HEK293 (cell line): ENCODE measurements around the gene CTTN.
"Not testable (repeated sequence)": the region's sequence is repeated elsewhere in the genome, so short reads cannot be mapped to it uniquely, and the experiment has no call there.

ENCODE experiments used
- CTCF ChIA-PET: fragments of 350-600 bp; formaldehyde crosslinking; extraction: SDS; loops from one replicate; lab custom pipeline; 2021; ENCODE audit warnings: antibody characterized with exemption; lab: Yijun Ruan, JAX
- POLR2A ChIA-PET: fragments of 300-600 bp; formaldehyde crosslinking; extraction: SDS; loops from one replicate; lab custom pipeline; 2020; ENCODE audit warnings: antibody characterized with exemption, inconsistent platforms; lab: Yijun Ruan, JAX
- H3K27ac ChIP-seq: fragments of 200-500 bp; sonication (Bioruptor generic); 2 replicates; pipeline ENCODE4 v1.5.1; 2014; ENCODE audit warnings: low read depth, low read length, control low read depth, inconsistent platforms; ENCODE audit errors: extremely low read depth
- H3K36me3 ChIP-seq, 2 experiments: fragments of 200-500 bp in 1 of 2; sonication (Bioruptor generic) in 1 of 2; 1 replicate in 1 of 2; 2 replicates in 1 of 2; pipeline ENCODE4 v1.5.1; 2014 to 2017; ENCODE audit warnings: inconsistent platforms in 2 of 2, low read length in 2 of 2; ENCODE audit not compliant: control insufficient read depth in 2 of 2, insufficient read depth in 1 of 2
- H3K4me1 ChIP-seq: fragments of 200-500 bp; sonication (Bioruptor generic); 2 replicates; pipeline ENCODE4 v1.5.1; 2014; ENCODE audit warnings: mild to moderate bottlenecking, low read length, inconsistent platforms; ENCODE audit not compliant: control insufficient read depth, insufficient read depth
- H3K4me3 ChIP-seq: 2 replicates; pipeline ENCODE4 v1.5.1; 2011; ENCODE audit warnings: low read depth, mild to moderate bottlenecking, control low read depth, low read length, moderate library complexity
- H3K9me3 ChIP-seq: fragments of 200-500 bp; sonication (Bioruptor generic); 2 replicates; pipeline ENCODE4 v1.5.1; 2014; ENCODE audit warnings: low read depth, low read length, inconsistent platforms; ENCODE audit not compliant: control insufficient read depth, insufficient read depth
- BCL11A ChIP-seq: fragments of 450-650 bp; formaldehyde crosslinking; IDR thresholded peaks from 2 replicates; pipeline ENCODE4 v1.5.1; 2016; ENCODE audit warnings: low read depth, missing biosample characterization, missing genetic modification characterization
- EGR2 ChIP-seq: fragments of 450-650 bp; formaldehyde crosslinking; IDR thresholded peaks from 2 replicates; pipeline ENCODE4 v1.5.1; 2016; ENCODE audit warnings: low read depth, missing biosample characterization, missing genetic modification characterization
- HOXC10 ChIP-seq: sonication (generic); formaldehyde crosslinking; IDR thresholded peaks from 2 replicates; pipeline ENCODE4 v1.8.1; 2023; ENCODE audit warnings: mild to moderate bottlenecking, missing genetic modification reagents
- KLF9 ChIP-seq: fragments of 450-650 bp; formaldehyde crosslinking; IDR thresholded peaks from 2 replicates; pipeline ENCODE4 v1.5.1; 2016; ENCODE audit warnings: missing biosample characterization, missing genetic modification characterization, low read depth
- MEIS1 ChIP-seq: sonication (generic); formaldehyde crosslinking; IDR thresholded peaks from 2 replicates; pipeline ENCODE4 v1.8.1; 2022; ENCODE audit warnings: missing genetic modification reagents, mild to moderate bottlenecking, borderline replicate concordance
- SALL2 ChIP-seq: fragments of 450-650 bp; formaldehyde crosslinking; IDR thresholded peaks from 2 replicates; pipeline ENCODE4 v1.5.0; 2017; ENCODE audit warnings: missing biosample characterization, mild to moderate bottlenecking, missing genetic modification characterization, borderline replicate concordance
- SCRT1 ChIP-seq: fragments of 450-650 bp; formaldehyde crosslinking; IDR thresholded peaks from 2 replicates; pipeline ENCODE4 v1.5.1; 2016; ENCODE audit warnings: missing biosample characterization, missing genetic modification characterization, borderline replicate concordance
- ZIC2 ChIP-seq: fragments of 450-650 bp; formaldehyde crosslinking; IDR thresholded peaks from 2 replicates; pipeline ENCODE4 v1.5.1; 2016; ENCODE audit warnings: missing biosample characterization, missing genetic modification characterization
- ZNF221 ChIP-seq: fragments of 450-650 bp; formaldehyde crosslinking; IDR thresholded peaks from 2 replicates; pipeline ENCODE4 v1.5.1; 2017; ENCODE audit warnings: missing biosample characterization, missing genetic modification characterization, borderline replicate concordance
- ZNF223 ChIP-seq: fragments of 450-650 bp; formaldehyde crosslinking; IDR thresholded peaks from 2 replicates; pipeline ENCODE4 v1.5.1; 2016; ENCODE audit warnings: missing biosample characterization, missing genetic modification characterization
- ZNF350 ChIP-seq: fragments of 450-650 bp; formaldehyde crosslinking; IDR thresholded peaks from 2 replicates; pipeline ENCODE4 v1.5.0; 2017; ENCODE audit warnings: missing biosample characterization, mild to moderate bottlenecking, missing genetic modification characterization
- TF ChIP-seq, protein P1 (sequence below): fragments of 450-650 bp; formaldehyde crosslinking; IDR thresholded peaks from 2 replicates; pipeline ENCODE4 v1.5.1; 2017; ENCODE audit warnings: missing biosample characterization, missing genetic modification characterization
- TF ChIP-seq, protein P2 (sequence below): fragments of 450-650 bp; formaldehyde crosslinking; IDR thresholded peaks from 2 replicates; pipeline ENCODE4 v1.5.1; 2016; ENCODE audit warnings: missing biosample characterization, missing genetic modification characterization
- TF ChIP-seq, protein P3 (sequence below): fragments of 450-650 bp; formaldehyde crosslinking; IDR thresholded peaks from 2 replicates; pipeline ENCODE4 v1.5.1; 2016; ENCODE audit warnings: missing biosample characterization, missing genetic modification characterization
- TF ChIP-seq, protein P4 (sequence below): fragments of 450-650 bp; formaldehyde crosslinking; IDR thresholded peaks from 2 replicates; pipeline ENCODE4 v1.5.1; 2016; ENCODE audit warnings: missing biosample characterization, missing genetic modification characterization
- TF ChIP-seq, protein P5 (sequence below): fragments of 450-650 bp; formaldehyde crosslinking; IDR thresholded peaks from 2 replicates; pipeline ENCODE4 v1.5.1; 2016; ENCODE audit warnings: missing biosample characterization, missing genetic modification characterization
- TF ChIP-seq, protein P6 (sequence below): fragments of 450-650 bp; formaldehyde crosslinking; IDR thresholded peaks from 2 replicates; pipeline ENCODE4 v1.5.1; 2016; ENCODE audit warnings: missing biosample characterization, missing genetic modification characterization

The CTTN gene

DNA sequence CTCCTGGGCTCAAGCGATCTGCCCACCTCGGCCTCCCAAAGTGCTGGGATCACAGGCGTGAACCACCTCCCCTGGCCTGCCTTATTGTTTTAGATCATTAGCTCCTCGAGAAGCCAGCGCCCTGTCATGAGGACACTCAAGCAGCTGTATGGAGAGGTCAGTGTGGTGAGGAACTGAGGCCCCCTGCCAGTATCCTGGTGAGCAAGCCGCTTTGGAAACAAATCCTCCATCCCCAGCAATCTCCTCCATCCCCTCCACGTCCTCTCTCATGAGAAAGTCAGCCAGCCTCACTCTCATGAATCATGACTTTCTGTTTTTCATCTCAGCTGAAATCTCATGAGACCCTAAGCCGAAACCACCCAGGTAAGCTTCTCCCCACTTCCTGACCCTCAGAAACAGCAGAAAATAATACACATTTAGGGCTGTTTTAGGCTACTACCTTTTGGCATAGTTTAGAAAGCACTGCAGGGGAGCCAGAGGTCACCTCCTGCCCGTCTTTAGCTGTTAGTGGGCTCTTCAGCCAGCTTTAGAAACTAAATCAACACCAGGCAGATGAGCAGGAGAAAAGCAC is 56.0 kb downstream of the CTTN start:
- H3K9me3 ChIP-seq = no peaks in the 10 kb centered on the region
- TF ChIP-seq ZIC2 (0 out of 2 replicates have a peak, but pooled peaks have one; percentile 8), SALL2 (no peak), SCRT1 (no peak), HOXC10 (CRISPR knock-in tag) (no peak)
- TF ChIP-seq, protein P1, sequence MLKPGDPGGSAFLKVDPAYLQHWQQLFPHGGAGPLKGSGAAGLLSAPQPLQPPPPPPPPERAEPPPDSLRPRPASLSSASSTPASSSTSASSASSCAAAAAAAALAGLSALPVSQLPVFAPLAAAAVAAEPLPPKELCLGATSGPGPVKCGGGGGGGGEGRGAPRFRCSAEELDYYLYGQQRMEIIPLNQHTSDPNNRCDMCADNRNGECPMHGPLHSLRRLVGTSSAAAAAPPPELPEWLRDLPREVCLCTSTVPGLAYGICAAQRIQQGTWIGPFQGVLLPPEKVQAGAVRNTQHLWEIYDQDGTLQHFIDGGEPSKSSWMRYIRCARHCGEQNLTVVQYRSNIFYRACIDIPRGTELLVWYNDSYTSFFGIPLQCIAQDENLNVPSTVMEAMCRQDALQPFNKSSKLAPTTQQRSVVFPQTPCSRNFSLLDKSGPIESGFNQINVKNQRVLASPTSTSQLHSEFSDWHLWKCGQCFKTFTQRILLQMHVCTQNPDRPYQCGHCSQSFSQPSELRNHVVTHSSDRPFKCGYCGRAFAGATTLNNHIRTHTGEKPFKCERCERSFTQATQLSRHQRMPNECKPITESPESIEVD (tag by site-specific recombination) = no peak
- TF ChIP-seq, protein P2, sequence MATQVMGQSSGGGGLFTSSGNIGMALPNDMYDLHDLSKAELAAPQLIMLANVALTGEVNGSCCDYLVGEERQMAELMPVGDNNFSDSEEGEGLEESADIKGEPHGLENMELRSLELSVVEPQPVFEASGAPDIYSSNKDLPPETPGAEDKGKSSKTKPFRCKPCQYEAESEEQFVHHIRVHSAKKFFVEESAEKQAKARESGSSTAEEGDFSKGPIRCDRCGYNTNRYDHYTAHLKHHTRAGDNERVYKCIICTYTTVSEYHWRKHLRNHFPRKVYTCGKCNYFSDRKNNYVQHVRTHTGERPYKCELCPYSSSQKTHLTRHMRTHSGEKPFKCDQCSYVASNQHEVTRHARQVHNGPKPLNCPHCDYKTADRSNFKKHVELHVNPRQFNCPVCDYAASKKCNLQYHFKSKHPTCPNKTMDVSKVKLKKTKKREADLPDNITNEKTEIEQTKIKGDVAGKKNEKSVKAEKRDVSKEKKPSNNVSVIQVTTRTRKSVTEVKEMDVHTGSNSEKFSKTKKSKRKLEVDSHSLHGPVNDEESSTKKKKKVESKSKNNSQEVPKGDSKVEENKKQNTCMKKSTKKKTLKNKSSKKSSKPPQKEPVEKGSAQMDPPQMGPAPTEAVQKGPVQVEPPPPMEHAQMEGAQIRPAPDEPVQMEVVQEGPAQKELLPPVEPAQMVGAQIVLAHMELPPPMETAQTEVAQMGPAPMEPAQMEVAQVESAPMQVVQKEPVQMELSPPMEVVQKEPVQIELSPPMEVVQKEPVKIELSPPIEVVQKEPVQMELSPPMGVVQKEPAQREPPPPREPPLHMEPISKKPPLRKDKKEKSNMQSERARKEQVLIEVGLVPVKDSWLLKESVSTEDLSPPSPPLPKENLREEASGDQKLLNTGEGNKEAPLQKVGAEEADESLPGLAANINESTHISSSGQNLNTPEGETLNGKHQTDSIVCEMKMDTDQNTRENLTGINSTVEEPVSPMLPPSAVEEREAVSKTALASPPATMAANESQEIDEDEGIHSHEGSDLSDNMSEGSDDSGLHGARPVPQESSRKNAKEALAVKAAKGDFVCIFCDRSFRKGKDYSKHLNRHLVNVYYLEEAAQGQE (tag by site-specific recombination) = no peak
- CTCF ChIA-PET = interaction anchor here (0.7 kb wide), 1 partner anchor 12 kb away, joined by 3 read pairs; no protein-coding TSS in a partner anchor
- H3K4me1 ChIP-seq = no peaks in the 10 kb centered on the region
- H3K27ac ChIP-seq = no peak overlapping the region
- H3K36me3 ChIP-seq = no peaks in the 10 kb centered on the region
- POLR2A ChIA-PET = interaction anchor here (0.7 kb wide), 1 partner anchor 13 kb away, joined by 10 read pairs; no protein-coding TSS in a partner anchor
- H3K4me3 ChIP-seq = no peak overlapping the region

DNA sequence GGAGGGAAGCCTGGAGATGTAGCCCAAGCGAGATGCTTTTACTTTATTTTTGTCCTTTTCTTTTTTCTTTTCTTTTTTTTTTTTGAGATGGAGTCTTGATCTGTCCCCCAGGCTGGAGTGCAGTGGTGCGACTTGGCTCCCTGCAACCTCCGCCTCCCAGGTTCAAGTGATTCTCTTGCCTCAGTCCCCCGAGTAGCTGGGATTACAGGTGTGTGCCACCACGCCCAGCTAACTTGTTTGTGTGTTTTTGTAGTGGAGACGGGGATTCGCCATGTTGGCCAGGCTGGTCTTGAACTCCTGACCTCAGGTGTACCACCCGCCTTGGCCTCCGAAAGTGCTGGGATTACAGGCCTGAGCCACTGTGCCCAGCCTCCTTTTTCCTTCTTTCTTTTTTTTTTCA is 56.5 kb downstream of the CTTN start:
- H3K9me3 ChIP-seq, H3K36me3 ChIP-seq, H3K27ac ChIP-seq, H3K4me3 ChIP-seq, POLR2A ChIA-PET, H3K4me1 ChIP-seq: not testable (repeated sequence)
- CTCF ChIA-PET = interaction anchor here (0.7 kb wide), 1 partner anchor 13 kb away, joined by 3 read pairs; no protein-coding TSS in a partner anchor

DNA sequence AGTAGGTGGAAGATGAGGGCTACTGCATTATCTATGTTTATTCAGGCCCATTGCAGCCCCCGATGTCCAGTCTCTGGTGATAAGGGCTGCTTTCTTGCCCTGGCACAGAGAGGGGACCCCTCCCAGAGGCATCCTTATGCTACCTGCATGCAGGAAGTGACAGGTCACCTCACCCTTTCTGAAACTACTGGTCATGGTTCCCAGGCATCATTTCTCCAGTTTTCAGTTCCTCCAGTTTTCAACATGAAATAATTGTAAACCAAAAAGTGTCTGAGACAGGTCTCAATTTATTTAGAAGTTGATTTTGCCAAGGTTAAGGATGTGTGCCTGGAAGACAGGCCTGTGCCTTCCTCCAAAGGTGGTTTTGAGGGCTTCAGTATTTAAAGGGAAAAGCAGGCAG is 57.0 kb downstream of the CTTN start:
- Histone ChIP-seq H3K36me3 (no peaks in the 10 kb centered on the region), H3K27ac (no peak overlapping the region), H3K4me3 (no peak overlapping the region), H3K4me1 (no peaks in the 10 kb centered on the region), H3K9me3 (no peaks in the 10 kb centered on the region)
- CTCF ChIA-PET = interaction anchor here (0.6 kb wide), 1 partner anchor 35 kb away, joined by 3 read pairs; no protein-coding TSS in a partner anchor
- POLR2A ChIA-PET = no interaction called here
- TF ChIP-seq, protein P3, sequence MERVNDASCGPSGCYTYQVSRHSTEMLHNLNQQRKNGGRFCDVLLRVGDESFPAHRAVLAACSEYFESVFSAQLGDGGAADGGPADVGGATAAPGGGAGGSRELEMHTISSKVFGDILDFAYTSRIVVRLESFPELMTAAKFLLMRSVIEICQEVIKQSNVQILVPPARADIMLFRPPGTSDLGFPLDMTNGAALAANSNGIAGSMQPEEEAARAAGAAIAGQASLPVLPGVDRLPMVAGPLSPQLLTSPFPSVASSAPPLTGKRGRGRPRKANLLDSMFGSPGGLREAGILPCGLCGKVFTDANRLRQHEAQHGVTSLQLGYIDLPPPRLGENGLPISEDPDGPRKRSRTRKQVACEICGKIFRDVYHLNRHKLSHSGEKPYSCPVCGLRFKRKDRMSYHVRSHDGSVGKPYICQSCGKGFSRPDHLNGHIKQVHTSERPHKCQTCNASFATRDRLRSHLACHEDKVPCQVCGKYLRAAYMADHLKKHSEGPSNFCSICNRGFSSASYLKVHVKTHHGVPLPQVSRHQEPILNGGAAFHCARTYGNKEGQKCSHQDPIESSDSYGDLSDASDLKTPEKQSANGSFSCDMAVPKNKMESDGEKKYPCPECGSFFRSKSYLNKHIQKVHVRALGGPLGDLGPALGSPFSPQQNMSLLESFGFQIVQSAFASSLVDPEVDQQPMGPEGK (tag by site-specific recombination) = no peak
- TF ChIP-seq, protein P4, sequence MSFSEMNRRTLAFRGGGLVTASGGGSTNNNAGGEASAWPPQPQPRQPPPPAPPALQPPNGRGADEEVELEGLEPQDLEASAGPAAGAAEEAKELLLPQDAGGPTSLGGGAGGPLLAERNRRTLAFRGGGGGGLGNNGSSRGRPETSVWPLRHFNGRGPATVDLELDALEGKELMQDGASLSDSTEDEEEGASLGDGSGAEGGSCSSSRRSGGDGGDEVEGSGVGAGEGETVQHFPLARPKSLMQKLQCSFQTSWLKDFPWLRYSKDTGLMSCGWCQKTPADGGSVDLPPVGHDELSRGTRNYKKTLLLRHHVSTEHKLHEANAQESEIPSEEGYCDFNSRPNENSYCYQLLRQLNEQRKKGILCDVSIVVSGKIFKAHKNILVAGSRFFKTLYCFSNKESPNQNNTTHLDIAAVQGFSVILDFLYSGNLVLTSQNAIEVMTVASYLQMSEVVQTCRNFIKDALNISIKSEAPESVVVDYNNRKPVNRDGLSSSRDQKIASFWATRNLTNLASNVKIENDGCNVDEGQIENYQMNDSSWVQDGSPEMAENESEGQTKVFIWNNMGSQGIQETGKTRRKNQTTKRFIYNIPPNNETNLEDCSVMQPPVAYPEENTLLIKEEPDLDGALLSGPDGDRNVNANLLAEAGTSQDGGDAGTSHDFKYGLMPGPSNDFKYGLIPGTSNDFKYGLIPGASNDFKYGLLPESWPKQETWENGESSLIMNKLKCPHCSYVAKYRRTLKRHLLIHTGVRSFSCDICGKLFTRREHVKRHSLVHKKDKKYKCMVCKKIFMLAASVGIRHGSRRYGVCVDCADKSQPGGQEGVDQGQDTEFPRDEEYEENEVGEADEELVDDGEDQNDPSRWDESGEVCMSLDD (tag by site-specific recombination) = no peak
- TF ChIP-seq ZNF223 (tag by site-specific recombination) (no peak), KLF9 (tag by site-specific recombination) (no peak), EGR2 (tag by site-specific recombination) (no peak), BCL11A (tag by site-specific recombination) (no peak), MEIS1 (no peak), ZNF221 (tag by site-specific recombination) (no peak), ZNF350 (no peak)
- TF ChIP-seq, protein P5, sequence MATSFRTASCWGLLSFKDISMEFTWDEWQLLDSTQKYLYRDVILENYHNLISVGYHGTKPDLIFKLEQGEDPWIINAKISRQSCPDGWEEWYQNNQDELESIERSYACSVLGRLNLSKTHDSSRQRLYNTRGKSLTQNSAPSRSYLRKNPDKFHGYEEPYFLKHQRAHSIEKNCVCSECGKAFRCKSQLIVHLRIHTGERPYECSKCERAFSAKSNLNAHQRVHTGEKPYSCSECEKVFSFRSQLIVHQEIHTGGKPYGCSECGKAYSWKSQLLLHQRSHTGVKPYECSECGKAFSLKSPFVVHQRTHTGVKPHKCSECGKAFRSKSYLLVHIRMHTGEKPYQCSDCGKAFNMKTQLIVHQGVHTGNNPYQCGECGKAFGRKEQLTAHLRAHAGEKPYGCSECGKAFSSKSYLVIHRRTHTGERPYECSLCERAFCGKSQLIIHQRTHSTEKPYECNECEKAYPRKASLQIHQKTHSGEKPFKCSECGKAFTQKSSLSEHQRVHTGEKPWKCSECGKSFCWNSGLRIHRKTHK (tag by site-specific recombination) = no peak
- TF ChIP-seq, protein P6, sequence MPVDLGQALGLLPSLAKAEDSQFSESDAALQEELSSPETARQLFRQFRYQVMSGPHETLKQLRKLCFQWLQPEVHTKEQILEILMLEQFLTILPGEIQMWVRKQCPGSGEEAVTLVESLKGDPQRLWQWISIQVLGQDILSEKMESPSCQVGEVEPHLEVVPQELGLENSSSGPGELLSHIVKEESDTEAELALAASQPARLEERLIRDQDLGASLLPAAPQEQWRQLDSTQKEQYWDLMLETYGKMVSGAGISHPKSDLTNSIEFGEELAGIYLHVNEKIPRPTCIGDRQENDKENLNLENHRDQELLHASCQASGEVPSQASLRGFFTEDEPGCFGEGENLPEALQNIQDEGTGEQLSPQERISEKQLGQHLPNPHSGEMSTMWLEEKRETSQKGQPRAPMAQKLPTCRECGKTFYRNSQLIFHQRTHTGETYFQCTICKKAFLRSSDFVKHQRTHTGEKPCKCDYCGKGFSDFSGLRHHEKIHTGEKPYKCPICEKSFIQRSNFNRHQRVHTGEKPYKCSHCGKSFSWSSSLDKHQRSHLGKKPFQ (tag by site-specific recombination) = no peak
